Stimulated activated CD8-positive, alpha-beta memory T cell treated with anti-CD3 and anti-CD28 coated beads, Interleukin-12 subunit alpha, Interleukin-12 subunit beta, amount 100 ng/mL, for 4 hours (primary cell): Measurements from ENCODE around the gene PSMB9.

ENCODE experiments used
- DNase-seq: peaks from one replicate; pipeline ENCODE4 v3.0.0-alpha.2; 2020; ENCODE audit warnings: low read depth

PSMB9 gene

DNA sequence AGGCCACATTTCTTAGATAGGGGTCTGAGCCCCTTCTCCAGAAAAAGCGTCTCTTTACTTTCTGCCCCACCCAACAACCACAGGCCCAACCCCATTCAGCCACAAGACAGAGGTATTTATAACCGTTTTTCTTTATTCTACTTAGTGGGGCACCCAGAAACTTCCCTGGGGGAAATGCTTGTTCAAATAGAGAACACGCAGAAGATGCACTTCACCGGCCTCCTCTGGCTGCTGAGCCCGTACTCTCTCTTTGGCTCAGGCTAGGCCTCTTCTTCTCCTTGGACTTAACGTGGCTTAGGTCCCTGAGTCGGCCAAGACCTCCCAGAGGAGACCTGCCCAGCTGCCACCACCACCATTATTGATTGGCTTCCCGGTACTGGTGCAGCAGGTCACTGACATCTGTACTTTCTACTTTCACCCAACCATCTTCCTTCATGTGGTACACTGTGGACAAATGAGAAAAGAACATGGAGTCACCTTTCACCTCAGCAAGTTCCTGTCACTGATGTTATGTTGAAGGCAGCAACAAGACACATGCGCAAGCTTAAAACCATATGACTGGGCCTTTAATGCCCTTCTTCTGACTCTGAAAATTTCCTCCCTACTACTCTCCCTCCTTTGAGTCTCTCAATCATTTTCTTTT, 13.3 kb upstream of the PSMB9 start:
- DNase-seq, result no peak

- no peak for DNase-seq
Observed at GRCh38 chr6:32842021-32842650, 11.9 kb upstream of the PSMB9 start.

DNA sequence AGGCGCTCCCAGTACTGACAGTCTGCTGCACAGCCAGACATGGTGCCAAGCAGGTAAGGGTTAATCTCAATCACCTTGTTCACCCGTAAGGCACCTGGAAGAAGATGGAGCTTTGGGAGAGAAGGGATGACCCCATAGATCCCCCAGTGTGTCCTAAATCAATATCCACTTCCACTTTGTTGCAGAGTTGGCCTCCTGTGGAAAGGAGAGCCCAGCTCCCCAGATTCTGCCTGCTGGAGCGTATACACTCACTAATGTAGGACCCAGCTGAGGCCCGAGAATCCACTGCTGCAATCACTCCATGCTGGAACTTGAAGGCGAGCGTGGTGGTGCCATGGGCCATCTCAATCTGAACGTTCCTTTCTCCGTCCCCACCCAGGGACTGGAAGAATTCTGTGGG, 11.3 kb upstream of the PSMB9 start:
- no peak for DNase-seq

DNA sequence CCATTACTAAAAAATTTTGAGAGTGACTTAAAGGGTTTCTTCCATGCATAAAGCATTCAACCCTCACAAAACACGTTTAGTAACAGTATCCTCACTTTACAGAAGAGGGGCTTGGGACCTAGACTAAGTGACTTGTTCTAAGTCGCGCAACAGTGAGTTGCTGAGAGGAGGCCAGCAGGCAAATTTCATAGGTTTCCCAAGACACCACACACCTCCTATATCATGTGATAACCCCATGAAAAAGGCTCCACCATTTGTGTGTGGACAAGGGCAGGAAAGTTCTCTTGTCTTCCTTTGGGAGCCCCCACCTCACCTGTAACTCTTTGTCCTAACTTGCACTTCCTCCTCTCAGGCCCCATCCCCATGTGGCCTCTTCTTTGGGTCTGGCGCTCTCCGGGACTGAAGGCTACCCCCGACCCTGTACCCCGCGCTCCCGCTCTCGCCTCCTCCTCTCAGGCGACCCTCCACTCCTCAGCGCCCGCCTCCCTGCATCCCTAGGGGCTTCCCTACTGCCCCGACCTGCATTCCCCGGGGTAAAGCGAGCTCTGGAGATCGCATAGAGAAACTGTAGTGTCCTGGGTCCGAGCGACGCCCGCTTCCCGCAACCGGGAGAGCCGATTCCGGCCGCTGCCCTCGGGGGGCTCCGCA, 10.5 kb upstream of the PSMB9 start:
- no peak for DNase-seq

DNA sequence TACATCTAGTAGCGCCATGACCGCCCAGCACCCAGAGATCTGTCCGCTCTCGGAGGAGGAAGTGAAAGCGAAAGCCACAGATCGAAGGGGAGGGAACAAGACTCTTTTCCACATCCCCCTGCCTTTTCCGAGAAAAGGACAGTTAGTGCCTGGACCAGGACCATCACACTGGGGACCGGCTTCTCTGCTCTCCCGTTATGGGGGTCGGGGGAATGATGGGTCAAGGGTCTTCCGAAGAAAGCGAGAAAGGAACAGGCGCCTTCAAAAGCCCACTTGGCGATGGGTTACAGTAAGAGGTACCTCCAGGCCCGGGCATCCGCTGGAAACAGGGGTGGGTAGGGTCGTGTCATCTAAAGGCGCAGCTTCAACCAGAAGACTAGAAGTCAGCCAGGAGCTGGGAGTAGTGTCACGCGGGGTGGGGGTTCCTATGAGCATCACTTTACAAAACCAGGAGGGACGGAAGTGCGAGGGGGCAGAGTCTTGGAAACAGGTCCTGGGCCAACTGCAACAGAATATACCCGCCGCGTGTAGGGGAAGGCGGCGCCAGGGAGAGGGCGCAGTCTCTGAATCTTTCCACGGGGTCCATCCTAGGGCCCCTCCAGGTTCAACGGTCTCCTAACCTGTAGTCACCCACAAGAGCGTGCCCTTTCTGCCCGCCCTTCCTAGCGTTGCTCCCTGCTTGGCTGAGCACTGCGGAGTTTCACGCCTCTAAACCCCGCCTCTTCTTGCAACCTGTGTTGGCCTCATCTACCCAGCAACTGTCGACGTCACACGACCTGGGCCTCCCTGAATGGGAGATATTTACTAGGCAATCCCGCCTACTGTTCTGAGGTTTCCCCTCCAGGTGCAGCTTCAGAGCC, 9.8 kb upstream of the PSMB9 start, which contains the start of gene PSMB8:
Gene PSMB8 (minus strand): TSS at position 69 of the 860 bp plus-strand sequence. CDS start 51 bp downstream, at position 18.
- peak; percentile 94 for DNase-seq

DNA sequence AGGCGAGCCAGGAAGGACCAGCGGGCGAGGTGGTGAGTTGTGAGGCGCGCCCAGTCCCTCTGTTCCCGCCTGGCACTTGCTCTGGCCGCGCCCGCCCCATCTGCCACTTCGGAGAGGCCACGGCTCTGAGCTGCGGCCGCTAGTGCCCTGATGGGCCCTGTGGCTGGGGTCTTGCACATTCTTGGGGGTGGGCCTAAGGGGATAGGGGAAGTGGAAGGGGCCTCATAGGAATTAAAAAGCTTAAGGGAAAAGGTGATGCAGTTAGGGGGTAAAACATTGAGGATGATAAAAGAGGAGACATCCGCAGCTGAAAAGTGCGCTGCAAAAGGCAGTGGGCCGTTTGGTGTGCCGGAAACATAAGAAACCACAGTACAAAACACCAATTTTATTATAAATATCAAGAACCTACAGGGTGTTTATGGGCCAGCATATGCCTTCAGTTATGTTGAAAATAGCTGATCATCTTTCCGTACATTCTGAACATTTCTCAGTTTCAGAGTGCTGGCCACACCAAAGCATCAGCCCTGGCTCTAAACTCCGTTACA, 9.1 kb upstream of the PSMB9 start:
- DNase-seq, result no peak

GRCh38 chr6:32845384-32845884, 8.6 kb upstream of the PSMB9 start:
- no peak for DNase-seq

- DNase-seq, result no peak
Observed at GRCh38 chr6:32847004-32847403, 7.0 kb upstream of the PSMB9 start.

DNA sequence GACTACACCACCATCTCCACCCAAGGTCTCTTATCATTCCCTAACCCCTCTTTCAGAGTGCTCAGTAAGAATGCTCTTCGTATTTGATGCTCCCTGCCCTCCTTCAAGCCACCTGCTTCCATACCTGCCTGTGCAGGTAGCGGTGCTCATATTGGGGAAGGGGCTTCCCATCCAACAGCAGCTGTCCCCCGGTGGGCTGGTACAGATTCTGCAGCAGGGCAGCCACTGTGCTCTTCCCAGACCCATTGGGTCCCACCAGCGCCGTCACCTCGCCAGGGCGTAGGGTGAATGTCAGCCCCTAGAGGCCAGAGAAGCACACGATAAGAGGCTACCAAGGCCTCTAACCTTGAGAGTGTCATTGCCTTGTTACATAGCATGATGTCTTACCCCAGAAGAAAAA, 6.2 kb upstream of the PSMB9 start:
- no peak for DNase-seq

- DNase-seq, result no peak
Observed at GRCh38 chr6:32849126-32849525, 4.9 kb upstream of the PSMB9 start.

DNA sequence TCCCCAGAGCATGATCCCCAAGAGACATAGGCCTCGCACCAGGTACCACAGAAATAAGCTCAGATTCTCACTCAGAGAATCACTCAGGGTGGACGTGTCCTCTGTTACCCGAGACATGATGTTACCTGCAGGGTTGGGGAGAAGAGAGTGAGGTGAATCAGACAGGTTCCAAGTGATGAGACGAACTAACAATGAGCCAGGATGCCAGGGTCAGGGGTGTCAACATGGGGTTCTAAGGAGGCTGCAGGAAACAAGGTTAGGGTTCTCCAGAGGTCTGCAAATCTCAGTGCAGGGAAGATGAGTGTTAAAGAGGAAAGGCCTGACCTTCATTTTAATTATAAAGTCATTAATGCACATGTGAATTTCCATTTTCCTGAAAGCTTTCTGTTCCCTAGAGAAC, 3.0 kb upstream of the PSMB9 start:
- no peak for DNase-seq

DNA sequence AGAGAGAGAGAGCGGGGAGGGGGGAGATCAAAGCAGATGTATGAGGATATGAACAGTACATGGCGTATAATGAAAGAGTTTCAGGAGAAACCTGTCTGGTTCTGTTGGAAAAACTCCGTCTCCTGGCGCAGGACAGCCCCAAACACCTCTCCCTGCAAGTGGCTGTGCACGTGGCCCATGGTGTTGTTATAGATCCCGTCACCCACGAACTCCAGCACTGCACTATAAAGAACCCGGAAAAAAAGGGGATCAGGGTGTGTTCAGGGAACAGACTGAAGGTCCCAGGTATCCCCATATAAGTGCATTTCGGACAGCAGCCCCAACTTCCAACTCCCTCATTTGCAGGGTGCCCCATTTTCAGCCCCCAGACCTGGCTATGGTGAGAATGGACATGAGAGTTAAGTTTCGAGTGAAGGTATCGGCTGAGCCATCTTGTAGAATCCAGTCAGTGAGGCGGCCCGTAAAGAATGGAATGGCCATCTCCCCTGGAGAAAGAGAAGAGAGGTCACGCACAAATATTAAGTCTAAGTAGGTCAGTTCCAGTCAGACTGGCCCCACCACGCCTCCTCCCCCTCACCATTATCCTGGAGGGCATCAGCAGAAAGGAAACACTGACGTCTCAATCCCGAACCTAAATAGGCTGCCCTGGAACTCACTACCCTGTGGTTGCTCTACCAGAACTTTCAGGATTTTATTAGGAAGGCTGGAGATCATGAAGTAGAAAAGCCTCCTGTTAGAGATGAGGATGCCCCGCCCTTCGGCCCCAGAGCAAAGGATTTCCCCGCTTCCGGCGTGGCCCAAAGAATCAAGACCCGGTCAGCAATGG, 1.8 kb upstream of the PSMB9 start:
- no peak for DNase-seq

DNA sequence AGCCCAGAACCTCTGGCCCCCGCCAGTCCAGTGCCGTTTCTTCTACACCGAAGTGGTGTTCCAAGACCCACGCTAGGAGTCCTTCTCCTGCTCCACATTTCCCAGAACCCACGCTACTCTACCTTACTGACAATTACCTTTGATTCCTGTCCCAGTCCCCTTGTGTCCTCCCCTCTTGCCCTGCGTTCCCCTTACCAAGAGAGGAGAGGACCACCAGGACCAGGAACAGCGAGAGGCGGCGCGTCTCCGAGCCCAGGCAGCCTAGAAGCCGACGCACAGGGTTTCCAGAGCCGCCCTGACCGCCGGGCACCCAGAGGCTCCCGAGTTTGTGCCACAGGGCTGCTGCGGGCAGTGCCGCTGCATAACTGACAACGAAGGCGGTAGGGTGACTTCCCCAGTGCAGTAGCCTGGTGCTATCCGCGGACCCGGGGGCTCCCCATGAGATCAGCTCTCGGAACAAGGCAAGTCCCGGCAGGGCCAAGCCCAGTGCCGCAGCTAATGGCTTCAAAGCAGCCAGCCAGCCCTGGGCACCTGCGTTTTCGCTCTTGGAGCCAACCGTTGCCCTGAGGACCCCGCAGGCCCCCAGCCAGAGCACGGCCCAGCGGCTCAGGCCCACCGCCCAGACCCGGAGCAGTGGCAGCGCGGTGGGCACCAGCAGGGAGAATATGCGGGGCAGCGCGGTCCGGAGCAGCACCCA, 1.0 kb upstream of the PSMB9 start:
- peak; percentile 34 for DNase-seq

DNA sequence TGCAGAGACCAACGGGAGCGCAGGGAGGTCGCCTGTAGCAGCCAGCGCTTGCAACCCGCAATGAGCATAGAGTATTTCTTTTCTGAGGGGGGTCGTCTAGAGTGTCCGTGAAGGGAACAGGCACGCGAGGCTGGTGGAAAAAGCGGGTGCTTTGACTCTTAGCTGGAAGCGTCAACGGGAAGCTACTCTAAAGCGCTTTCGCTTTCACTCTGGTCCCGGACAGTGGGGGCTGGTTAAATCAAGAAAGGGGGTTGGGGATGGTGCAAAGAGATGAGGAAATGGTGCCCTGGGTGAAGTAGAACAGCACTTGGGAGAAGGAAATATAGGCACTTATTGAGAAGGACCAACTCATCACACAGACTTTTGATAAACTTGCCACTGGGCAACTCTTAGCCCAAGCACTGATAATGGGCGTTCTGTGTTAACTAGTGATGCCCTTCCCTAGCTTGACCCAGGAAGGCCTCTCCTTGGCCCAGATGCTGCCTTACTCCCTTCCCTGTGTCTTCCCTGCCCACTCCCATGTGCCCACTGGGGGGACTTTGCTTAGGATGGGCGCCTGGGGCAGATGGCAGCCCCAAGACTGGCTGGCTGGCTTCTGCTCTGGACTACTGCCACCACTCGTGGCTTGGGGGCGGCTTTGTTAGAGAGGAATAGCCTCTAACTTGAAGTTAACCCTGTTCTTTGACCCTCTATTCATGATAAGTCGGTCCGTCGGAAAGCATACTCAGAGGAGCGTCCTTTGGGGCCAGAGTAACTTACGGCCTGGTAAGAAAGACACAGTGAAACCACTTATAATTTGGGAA, 585 bp downstream of the PSMB9 start:
- DNase-seq, result peak; percentile 44

DNA sequence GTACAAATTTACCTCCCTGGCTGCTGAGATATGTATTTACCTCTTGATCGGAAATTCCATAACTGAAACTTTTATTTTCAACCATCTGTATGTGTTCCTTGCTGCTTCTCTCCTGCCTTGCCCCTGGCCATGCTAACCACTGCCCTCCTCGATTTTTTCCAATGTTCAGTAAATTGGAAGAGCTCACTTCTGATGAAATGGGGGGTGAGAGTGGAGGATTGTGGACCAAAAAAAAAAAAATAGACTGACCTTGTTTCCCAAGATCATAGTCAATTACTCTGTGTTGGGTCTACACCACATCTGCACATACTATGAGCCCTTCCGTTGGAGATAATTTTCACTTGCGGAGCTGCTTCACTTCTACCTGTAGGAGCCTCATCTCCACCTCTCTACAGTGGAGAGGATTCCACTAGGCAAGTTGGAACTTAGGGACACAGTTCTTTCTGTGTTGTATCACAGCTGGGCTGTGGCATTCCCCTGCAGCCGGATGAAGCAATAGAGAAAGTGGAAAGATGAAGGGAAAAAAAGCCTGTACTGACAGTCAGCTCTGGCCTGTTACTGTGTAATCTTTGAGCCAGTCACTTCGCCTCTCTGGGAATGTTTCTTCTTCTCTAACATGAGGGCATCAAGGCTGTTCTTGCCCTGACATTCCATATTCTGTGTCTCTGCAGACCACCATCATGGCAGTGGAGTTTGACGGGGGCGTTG, 1.6 kb downstream of the PSMB9 start:
- DNase-seq, result no peak

GRCh38 chr6:32857156-32857891, 3.3 kb downstream of the PSMB9 start:
- no peak for DNase-seq

DNA sequence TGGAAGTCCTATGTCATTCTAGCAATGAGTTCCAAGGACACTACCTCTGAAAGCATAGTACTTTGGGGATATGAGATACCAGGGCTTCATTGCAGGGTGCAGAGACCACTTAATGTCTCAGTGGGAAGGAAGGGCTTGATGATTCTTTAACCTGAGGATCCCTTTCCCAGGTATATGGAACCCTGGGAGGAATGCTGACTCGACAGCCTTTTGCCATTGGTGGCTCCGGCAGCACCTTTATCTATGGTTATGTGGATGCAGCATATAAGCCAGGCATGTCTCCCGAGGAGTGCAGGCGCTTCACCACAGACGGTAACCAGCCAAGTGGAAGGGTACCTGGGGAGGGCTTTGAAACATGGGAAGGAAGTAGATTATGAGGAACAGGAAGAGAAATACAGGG, 4.2 kb downstream of the PSMB9 start:
- DNase-seq, result no peak

GRCh38 chr6:32860674-32861073, 6.7 kb downstream of the PSMB9 start:
- DNase-seq, result no peak
